ENCODE data around the gene ZNF99.
"Not testable (repeated sequence)": the region's sequence is repeated elsewhere in the genome, so short reads cannot be mapped to it uniquely, and the experiment has no call there.

ZNF99 gene

DNA sequence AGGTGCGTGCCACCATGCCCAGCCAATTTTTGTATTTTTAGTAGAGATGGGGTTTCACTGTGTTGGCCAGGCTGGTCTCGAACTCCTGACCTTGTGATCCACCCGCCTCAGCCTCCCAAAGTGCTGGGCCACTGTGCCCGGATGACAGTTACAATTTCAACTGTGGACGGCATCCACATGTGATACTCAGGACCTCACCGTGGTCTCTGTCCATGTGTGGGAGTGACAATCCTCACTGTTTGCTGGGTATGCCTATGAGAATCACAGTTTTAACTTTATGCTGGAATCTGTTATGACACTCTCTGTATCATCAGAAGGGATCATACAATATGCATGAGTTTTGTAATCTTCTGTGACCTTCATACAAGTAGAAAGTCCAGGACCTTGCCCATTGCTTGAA lies 62.4 kb downstream of the ZNF99 start:
- not testable (repeated sequence) for H3K27ac ChIP-seq (ENCODE audit: low read length); H3K79me2 ChIP-seq (ENCODE audit: low read length); H3K9me3 ChIP-seq (replicated peaks; ENCODE audit: insufficient read depth, low read length); H3K36me3 ChIP-seq (replicated peaks; ENCODE audit: insufficient read depth, low read length); H3K9ac ChIP-seq (ENCODE audit: low read length); DNase-seq; H3F3A ChIP-seq (ENCODE audit: insufficient read depth, low read length); H2AFZ ChIP-seq (ENCODE audit: low read length); H3K4me2 ChIP-seq (ENCODE audit: low read depth, low read length); H3K4me3 ChIP-seq (ENCODE audit: low read length); H3K4me1 ChIP-seq (ENCODE audit: low read length); H3K9me2 ChIP-seq (replicated peaks; ENCODE audit: insufficient read depth, low read length); H3K27me3 ChIP-seq (replicated peaks; ENCODE audit: insufficient read depth, low read length); H4K20me1 ChIP-seq (ENCODE audit: insufficient read depth, low read length)

DNA sequence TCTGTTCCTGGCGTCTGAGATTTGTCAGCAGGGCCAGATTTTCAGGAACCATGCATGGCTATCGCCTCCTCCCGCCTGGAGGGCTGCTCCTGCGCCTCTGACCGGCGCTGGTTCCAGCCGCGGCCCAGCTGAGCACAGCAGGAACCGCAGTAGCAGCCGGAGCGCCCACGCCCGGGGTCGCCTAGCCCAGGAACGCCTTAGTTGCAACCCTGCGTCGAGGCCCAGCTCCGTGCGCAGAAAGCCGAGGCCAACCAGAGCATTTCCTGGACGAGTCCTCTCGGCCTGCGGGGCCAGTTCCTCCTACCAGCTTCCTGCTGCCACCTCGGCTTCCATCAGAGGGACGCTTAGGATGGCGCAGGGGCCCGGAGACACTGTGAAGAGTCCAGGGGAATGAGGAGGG lies 75.0 kb downstream of the ZNF99 start:
- H3K9me2 ChIP-seq (replicated peaks; ENCODE audit: insufficient read depth, low read length): no peaks in the 10 kb centered on the region
- no peak overlapping the region for H2AFZ ChIP-seq (ENCODE audit: low read length)
- no peak for DNase-seq
- no peaks in the 10 kb centered on the region for H3K36me3 ChIP-seq (replicated peaks; ENCODE audit: insufficient read depth, low read length)
- H3K4me2 ChIP-seq (ENCODE audit: low read depth, low read length): no peak overlapping the region
- H3K27me3 ChIP-seq (replicated peaks; ENCODE audit: insufficient read depth, low read length): no peaks in the 10 kb centered on the region
- H3K9ac ChIP-seq (ENCODE audit: low read length): no peak overlapping the region
- no peak overlapping the region for H3K27ac ChIP-seq (ENCODE audit: low read length)
- no peaks in the 10 kb centered on the region for H3K79me2 ChIP-seq (ENCODE audit: low read length)
- no peaks in the 10 kb centered on the region for H3F3A ChIP-seq (ENCODE audit: insufficient read depth, low read length)
- H3K4me3 ChIP-seq (ENCODE audit: low read length): no peak overlapping the region
- no peaks in the 10 kb centered on the region for H3K4me1 ChIP-seq (ENCODE audit: low read length)
- H4K20me1 ChIP-seq (ENCODE audit: insufficient read depth, low read length): no peaks in the 10 kb centered on the region
- no peaks in the 10 kb centered on the region for H3K9me3 ChIP-seq (replicated peaks; ENCODE audit: insufficient read depth, low read length)
- TF ChIP-seq, protein P1, sequence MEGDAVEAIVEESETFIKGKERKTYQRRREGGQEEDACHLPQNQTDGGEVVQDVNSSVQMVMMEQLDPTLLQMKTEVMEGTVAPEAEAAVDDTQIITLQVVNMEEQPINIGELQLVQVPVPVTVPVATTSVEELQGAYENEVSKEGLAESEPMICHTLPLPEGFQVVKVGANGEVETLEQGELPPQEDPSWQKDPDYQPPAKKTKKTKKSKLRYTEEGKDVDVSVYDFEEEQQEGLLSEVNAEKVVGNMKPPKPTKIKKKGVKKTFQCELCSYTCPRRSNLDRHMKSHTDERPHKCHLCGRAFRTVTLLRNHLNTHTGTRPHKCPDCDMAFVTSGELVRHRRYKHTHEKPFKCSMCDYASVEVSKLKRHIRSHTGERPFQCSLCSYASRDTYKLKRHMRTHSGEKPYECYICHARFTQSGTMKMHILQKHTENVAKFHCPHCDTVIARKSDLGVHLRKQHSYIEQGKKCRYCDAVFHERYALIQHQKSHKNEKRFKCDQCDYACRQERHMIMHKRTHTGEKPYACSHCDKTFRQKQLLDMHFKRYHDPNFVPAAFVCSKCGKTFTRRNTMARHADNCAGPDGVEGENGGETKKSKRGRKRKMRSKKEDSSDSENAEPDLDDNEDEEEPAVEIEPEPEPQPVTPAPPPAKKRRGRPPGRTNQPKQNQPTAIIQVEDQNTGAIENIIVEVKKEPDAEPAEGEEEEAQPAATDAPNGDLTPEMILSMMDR (IDR thresholded peaks at IDR 0.05; ENCODE audit: low read length): no peak
- TF ChIP-seq EZH2phosphoT487 (IDR thresholded peaks at IDR 0.05; ENCODE audit: low read length) (no peak), EZH2 (optimal IDR thresholded peaks at IDR 0.05; ENCODE audit: low read depth, low read length) (no peak)

DNA sequence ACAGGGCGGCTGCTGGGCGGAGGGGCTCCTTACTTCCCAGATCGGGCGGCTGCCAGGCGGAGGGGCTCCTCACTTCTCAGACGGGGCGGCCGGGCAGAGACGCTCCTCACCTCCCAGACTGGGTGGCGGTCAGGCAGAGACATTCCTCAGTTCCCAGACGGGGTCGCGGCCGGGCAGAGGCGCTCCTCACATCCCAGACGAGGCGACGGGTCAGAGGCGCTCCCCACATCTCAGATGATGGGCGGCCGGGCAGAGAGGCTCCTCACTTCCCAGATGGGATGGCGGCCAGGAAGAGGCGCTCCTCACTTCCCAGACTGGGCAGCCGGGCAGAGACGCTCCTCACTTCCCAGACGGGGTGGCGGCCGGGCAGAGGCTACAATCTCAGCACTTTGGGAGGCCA lies 80.9 kb downstream of the ZNF99 start:
- not testable (repeated sequence) for H2AFZ ChIP-seq (ENCODE audit: low read length); H3K9ac ChIP-seq (ENCODE audit: low read length); H3K4me1 ChIP-seq (ENCODE audit: low read length); H3K4me2 ChIP-seq (ENCODE audit: low read depth, low read length); H3K9me2 ChIP-seq (replicated peaks; ENCODE audit: insufficient read depth, low read length); H4K20me1 ChIP-seq (ENCODE audit: insufficient read depth, low read length); DNase-seq; H3K27me3 ChIP-seq (replicated peaks; ENCODE audit: insufficient read depth, low read length); H3K36me3 ChIP-seq (replicated peaks; ENCODE audit: insufficient read depth, low read length); H3K9me3 ChIP-seq (replicated peaks; ENCODE audit: insufficient read depth, low read length); H3F3A ChIP-seq (ENCODE audit: insufficient read depth, low read length); H3K4me3 ChIP-seq (ENCODE audit: low read length); H3K27ac ChIP-seq (ENCODE audit: low read length); H3K79me2 ChIP-seq (ENCODE audit: low read length)

DNA sequence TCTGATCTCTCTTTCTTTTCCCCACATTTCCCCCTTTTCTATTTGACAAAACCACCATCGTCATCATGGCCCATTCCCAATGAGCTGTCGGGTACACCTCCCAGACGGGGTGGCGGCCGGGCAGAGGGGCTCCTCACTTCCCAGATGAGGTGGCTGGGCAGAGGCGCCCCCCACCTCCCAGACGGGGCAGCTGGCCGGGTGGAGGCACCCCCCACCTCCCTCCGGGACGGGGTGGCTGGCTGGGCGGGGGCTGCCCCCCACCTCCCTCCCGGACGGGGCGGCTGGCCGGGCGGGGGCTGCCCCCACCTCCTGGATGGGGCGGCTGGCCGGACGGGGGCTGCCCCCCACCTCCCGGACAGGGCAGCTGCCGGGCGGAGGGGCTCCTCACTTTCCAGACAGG lies 81.3 kb downstream of the ZNF99 start:
- H3K79me2 ChIP-seq (ENCODE audit: low read length); H3K27ac ChIP-seq (ENCODE audit: low read length); H3K9me2 ChIP-seq (replicated peaks; ENCODE audit: insufficient read depth, low read length); H3K4me3 ChIP-seq (ENCODE audit: low read length); H3K4me1 ChIP-seq (ENCODE audit: low read length); H2AFZ ChIP-seq (ENCODE audit: low read length); H3F3A ChIP-seq (ENCODE audit: insufficient read depth, low read length); DNase-seq; H3K9ac ChIP-seq (ENCODE audit: low read length); H3K9me3 ChIP-seq (replicated peaks; ENCODE audit: insufficient read depth, low read length); H3K4me2 ChIP-seq (ENCODE audit: low read depth, low read length); H3K36me3 ChIP-seq (replicated peaks; ENCODE audit: insufficient read depth, low read length); H4K20me1 ChIP-seq (ENCODE audit: insufficient read depth, low read length); H3K27me3 ChIP-seq (replicated peaks; ENCODE audit: insufficient read depth, low read length): not testable (repeated sequence)

All from MM.1S (cell line).